SK-N-SH (cell line): ENCODE data around the gene SNAPC3.

Experiments
- CTCF ChIP-seq: fragments of 200-600 bp; sonication (generic); IDR thresholded peaks from 2 replicates; pipeline ENCODE4 v1.6.1; 2017; ENCODE audit warnings: antibody characterized with exemption, mild to moderate bottlenecking, moderate library complexity
- EP300 ChIP-seq, 2 experiments: IDR thresholded peaks; 2 replicates each; pipeline versions ENCODE4 v1.4.0 to v1.6.1; 2012; ENCODE audit warnings: borderline replicate concordance in 1 of 2, low read depth in 1 of 2, low read length in 1 of 2
- FOSL2 ChIP-seq: IDR thresholded peaks from 2 replicates; pipeline ENCODE4 v1.4.0; 2012; ENCODE audit warnings: low read depth, mild to moderate bottlenecking, moderate library complexity, borderline replicate concordance
- FOXM1 ChIP-seq: IDR thresholded peaks from 2 replicates; pipeline ENCODE4 v1.4.0; 2012; ENCODE audit warnings: low read depth, mild to moderate bottlenecking
- IRF3 ChIP-seq: fragments of 150-350 bp; IDR thresholded peaks from 2 replicates; pipeline ENCODE4 v1.6.1; 2016; ENCODE audit warnings: mild to moderate bottlenecking, low read depth, low read length
- NRF1 ChIP-seq: IDR thresholded peaks from 2 replicates; pipeline ENCODE4 v1.6.1; 2012; ENCODE audit warnings: low read depth, mild to moderate bottlenecking, low read length
- POLR2AphosphoS5 ChIP-seq: IDR thresholded peaks from 2 replicates; pipeline ENCODE4 v1.6.1; 2012; ENCODE audit warnings: low read depth, low read length
- TEAD4 ChIP-seq: IDR thresholded peaks from 2 replicates; pipeline ENCODE4 v1.4.0; 2012; ENCODE audit warnings: mild to moderate bottlenecking, borderline replicate concordance; ENCODE audit not compliant: insufficient read depth
- TF ChIP-seq, protein P1 (sequence below): IDR thresholded peaks from 2 replicates; pipeline ENCODE4 v1.4.0; 2012; ENCODE audit warnings: low read depth, borderline replicate concordance

DNA sequence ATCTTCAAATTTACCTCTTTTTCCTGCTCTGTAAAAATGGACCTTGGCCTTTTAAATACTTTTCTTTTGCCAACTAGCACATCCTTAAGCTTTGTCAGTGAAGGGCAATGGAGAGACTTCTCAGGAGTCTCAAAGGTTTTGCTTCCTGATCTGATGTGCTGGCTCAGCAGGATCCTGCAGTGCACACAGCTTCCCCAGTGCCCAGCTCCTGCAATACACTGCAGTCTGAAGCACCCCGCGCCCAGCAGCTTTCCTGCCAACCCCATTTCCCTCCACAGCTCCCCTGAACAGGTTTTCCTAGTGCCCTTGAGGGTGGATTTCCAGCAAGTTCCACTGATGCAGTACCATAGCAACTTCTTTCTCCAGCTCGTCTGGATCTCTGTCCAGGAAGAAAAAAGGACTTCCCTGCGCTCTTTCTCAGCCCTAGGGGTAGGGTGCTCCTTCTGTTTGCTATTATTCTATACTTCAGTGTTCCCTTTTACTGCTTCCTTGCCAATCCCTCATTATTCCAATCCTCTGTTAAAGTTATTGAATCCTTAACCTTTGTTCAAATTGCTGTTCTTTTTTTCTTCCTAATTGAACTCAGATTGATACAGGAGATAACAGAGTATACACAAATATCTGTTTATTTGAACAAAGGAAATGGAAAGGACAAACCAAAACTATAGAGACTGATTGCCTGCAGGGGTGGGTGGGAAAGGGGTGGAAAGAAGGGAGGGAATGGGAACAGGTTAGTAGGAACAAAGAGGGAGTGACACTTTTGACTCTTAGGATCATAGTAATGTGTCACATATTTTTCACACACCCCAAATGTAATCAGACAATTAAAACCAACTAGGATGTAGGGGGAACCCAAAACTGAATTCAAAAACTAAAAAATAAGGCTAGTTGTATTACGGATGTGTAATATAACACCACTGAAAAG lies 8.5 kb downstream of the SNAPC3 start:
- TF ChIP-seq CTCF (no peak), EP300 (IDR thresholded peaks at IDR 0.05; ENCODE audit: borderline replicate concordance in 1 of 2, low read depth in 1 of 2, low read length in 1 of 2) (no peak), FOSL2 (no peak), NRF1 (no peak), TEAD4 (no peak), FOXM1 (no peak), IRF3 (no peak), POLR2AphosphoS5 (no peak)
- TF ChIP-seq, protein P1, sequence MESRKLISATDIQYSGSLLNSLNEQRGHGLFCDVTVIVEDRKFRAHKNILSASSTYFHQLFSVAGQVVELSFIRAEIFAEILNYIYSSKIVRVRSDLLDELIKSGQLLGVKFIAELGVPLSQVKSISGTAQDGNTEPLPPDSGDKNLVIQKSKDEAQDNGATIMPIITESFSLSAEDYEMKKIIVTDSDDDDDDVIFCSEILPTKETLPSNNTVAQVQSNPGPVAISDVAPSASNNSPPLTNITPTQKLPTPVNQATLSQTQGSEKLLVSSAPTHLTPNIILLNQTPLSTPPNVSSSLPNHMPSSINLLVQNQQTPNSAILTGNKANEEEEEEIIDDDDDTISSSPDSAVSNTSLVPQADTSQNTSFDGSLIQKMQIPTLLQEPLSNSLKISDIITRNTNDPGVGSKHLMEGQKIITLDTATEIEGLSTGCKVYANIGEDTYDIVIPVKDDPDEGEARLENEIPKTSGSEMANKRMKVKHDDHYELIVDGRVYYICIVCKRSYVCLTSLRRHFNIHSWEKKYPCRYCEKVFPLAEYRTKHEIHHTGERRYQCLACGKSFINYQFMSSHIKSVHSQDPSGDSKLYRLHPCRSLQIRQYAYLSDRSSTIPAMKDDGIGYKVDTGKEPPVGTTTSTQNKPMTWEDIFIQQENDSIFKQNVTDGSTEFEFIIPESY, result no peak
